ENCODE measurements around the gene GPR146. TPM values are rescaled to one million over a fixed set of nuclear protein-coding genes. Genes with fewer than 3 reads are reported as not detected.

Gene GPR146
- total RNA-seq, 1 donor from 2014 or later: 1.7 TPM

DNA sequence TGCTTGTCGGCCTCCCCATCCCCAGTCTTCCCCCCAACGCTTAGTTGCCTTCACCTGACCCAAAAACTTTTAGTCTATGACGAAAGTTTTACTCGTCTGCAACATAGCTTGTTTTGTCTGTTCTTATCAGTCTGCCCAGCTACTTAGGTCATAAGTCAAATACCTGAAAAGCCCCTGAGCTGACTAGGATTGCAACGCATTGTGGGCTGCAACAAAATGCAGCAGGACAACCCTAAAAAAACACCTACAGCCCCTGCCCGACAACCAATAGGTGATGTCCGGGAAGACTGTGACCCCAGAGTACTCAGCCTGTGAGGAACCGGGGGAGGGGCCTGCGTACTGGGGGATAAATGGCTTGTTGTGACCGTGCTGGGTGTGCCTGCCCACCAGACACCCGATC, 24.3 kb downstream of the GPR146 start:
- H3K27ac Mint-ChIP-seq (ENCODE audit: unreplicated experiment): no peak overlapping the region

DNA sequence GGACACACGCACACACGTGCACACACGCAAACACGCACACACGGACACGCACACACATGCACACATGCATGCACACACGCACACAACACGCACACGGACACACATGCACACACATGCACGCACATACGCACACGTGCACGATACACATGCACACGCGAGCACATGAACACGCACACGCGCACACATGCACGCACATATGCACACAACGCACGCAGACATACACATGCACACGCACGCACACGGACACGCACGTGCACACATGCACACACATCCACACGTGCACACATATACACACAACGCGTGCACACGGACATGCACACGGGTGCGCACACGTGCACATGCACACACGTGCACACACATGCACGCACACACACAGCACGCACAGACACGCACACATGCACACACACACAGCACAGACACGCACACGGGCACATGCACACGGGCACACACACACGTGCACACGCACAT, 26.2 kb downstream of the GPR146 start:
- no peaks in the 10 kb centered on the region for H3K36me3 ChIP-seq (ENCODE audit: insufficient read depth, low read length)
- no peak overlapping the region for H2AFZ ChIP-seq (ENCODE audit: low read depth, low read length)
- no peak overlapping the region for H3K4me3 ChIP-seq (ENCODE audit: insufficient read depth, low read depth, low read length)
- H3K27me3 Mint-ChIP-seq (ENCODE audit: low read depth, unreplicated experiment): no peaks in the 10 kb centered on the region
- H3K79me2 ChIP-seq (ENCODE audit: insufficient read depth, low read length): no peaks in the 10 kb centered on the region
- no peaks in the 10 kb centered on the region for H3K27me3 ChIP-seq (ENCODE audit: insufficient read depth, low read length)
- no peak overlapping the region for H3K27ac ChIP-seq (ENCODE audit: low read depth, low read length)
- H3K9me3 ChIP-seq (ENCODE audit: insufficient read depth, low read depth, low read length): peaks cover 2% of the 10 kb centered on the region
- H3K9me3 Mint-ChIP-seq (ENCODE audit: unreplicated experiment): peaks cover 3% of the 10 kb centered on the region
- H3K4me1 Mint-ChIP-seq (ENCODE audit: low read depth, unreplicated experiment): peaks cover 5% of the 10 kb centered on the region
- H3K4me2 ChIP-seq (ENCODE audit: low read length): no peak overlapping the region
- H3K27ac Mint-ChIP-seq (ENCODE audit: unreplicated experiment): no peak overlapping the region
- no peak overlapping the region for H3K9ac ChIP-seq (ENCODE audit: low read length)
- peaks cover 48% of the 10 kb centered on the region for H4K20me1 ChIP-seq (ENCODE audit: insufficient read depth, low read length)
- H3K36me3 Mint-ChIP-seq (ENCODE audit: low read depth, unreplicated experiment): no peaks in the 10 kb centered on the region
- TF ChIP-seq, protein P1, sequence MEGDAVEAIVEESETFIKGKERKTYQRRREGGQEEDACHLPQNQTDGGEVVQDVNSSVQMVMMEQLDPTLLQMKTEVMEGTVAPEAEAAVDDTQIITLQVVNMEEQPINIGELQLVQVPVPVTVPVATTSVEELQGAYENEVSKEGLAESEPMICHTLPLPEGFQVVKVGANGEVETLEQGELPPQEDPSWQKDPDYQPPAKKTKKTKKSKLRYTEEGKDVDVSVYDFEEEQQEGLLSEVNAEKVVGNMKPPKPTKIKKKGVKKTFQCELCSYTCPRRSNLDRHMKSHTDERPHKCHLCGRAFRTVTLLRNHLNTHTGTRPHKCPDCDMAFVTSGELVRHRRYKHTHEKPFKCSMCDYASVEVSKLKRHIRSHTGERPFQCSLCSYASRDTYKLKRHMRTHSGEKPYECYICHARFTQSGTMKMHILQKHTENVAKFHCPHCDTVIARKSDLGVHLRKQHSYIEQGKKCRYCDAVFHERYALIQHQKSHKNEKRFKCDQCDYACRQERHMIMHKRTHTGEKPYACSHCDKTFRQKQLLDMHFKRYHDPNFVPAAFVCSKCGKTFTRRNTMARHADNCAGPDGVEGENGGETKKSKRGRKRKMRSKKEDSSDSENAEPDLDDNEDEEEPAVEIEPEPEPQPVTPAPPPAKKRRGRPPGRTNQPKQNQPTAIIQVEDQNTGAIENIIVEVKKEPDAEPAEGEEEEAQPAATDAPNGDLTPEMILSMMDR (IDR thresholded peaks at IDR 0.05; ENCODE audit: insufficient read depth, low read depth, low read length): no peak
- TF ChIP-seq EZH2 (IDR thresholded peaks at IDR 0.05; ENCODE audit: insufficient read depth, low read length): no peak
- DNase-seq (ENCODE audit: low read depth) (no peak), FAIRE-seq (no peak)
- no peaks in the 10 kb centered on the region for H3K4me1 ChIP-seq (ENCODE audit: insufficient read depth, low read length)
- no peak overlapping the region for H3K4me3 Mint-ChIP-seq (ENCODE audit: unreplicated experiment)

More for the DNA sequence above, 24.3 kb downstream of the GPR146 start:
- TF ChIP-seq, protein P1 (IDR thresholded peaks at IDR 0.05; ENCODE audit: insufficient read depth, low read depth, low read length): no peak
- no peak for TF ChIP-seq EZH2 (IDR thresholded peaks at IDR 0.05; ENCODE audit: insufficient read depth, low read length)
- Histone ChIP-seq H3K27me3 (ENCODE audit: insufficient read depth, low read length) (no peaks in the 10 kb centered on the region), H4K20me1 (ENCODE audit: insufficient read depth, low read length) (peaks cover 58% of the 10 kb centered on the region), H3K4me1 (ENCODE audit: insufficient read depth, low read length) (no peaks in the 10 kb centered on the region), H2AFZ (ENCODE audit: low read depth, low read length) (no peak overlapping the region), H3K36me3 (ENCODE audit: insufficient read depth, low read length) (no peaks in the 10 kb centered on the region), H3K4me2 (ENCODE audit: low read length) (no peak overlapping the region), H3K27ac (ENCODE audit: low read depth, low read length) (no peak overlapping the region), H3K79me2 (ENCODE audit: insufficient read depth, low read length) (no peaks in the 10 kb centered on the region), H3K9me3 (ENCODE audit: insufficient read depth, low read depth, low read length) (peaks cover 2% of the 10 kb centered on the region), H3K4me3 (ENCODE audit: insufficient read depth, low read depth, low read length) (no peak overlapping the region), H3K9ac (ENCODE audit: low read length) (no peak overlapping the region)
- H3K36me3 Mint-ChIP-seq (ENCODE audit: low read depth, unreplicated experiment): no peaks in the 10 kb centered on the region
- FAIRE-seq (no peak), DNase-seq (ENCODE audit: low read depth) (no peak)
- H3K4me1 Mint-ChIP-seq (ENCODE audit: low read depth, unreplicated experiment): peaks cover 5% of the 10 kb centered on the region
- H3K27me3 Mint-ChIP-seq (ENCODE audit: low read depth, unreplicated experiment): no peaks in the 10 kb centered on the region
- H3K9me3 Mint-ChIP-seq (ENCODE audit: unreplicated experiment): peaks cover 3% of the 10 kb centered on the region
- no peak overlapping the region for H3K4me3 Mint-ChIP-seq (ENCODE audit: unreplicated experiment)

- Histone ChIP-seq H3K79me2 (ENCODE audit: insufficient read depth, low read length) (no peaks in the 10 kb centered on the region), H3K36me3 (ENCODE audit: insufficient read depth, low read length) (no peaks in the 10 kb centered on the region), H3K9me3 (ENCODE audit: insufficient read depth, low read depth, low read length) (peaks cover 2% of the 10 kb centered on the region), H2AFZ (ENCODE audit: low read depth, low read length) (no peak overlapping the region), H3K4me1 (ENCODE audit: insufficient read depth, low read length) (peaks cover 7% of the 10 kb centered on the region), H3K27ac (ENCODE audit: low read depth, low read length) (no peak overlapping the region), H4K20me1 (ENCODE audit: insufficient read depth, low read length) (peaks cover 50% of the 10 kb centered on the region), H3K4me2 (ENCODE audit: low read length) (no peak overlapping the region), H3K9ac (ENCODE audit: low read length) (no peak overlapping the region), H3K27me3 (ENCODE audit: insufficient read depth, low read length) (no peaks in the 10 kb centered on the region), H3K4me3 (ENCODE audit: insufficient read depth, low read depth, low read length) (no peak overlapping the region)
- DNase-seq (ENCODE audit: low read depth) (no peak), FAIRE-seq (no peak)
- Mint-ChIP-seq H3K4me1 (ENCODE audit: low read depth, unreplicated experiment) (peaks cover 5% of the 10 kb centered on the region), H3K27ac (ENCODE audit: unreplicated experiment) (no peak overlapping the region), H3K27me3 (ENCODE audit: low read depth, unreplicated experiment) (no peaks in the 10 kb centered on the region), H3K4me3 (ENCODE audit: unreplicated experiment) (no peak overlapping the region), H3K9me3 (ENCODE audit: unreplicated experiment) (peaks cover 3% of the 10 kb centered on the region), H3K36me3 (ENCODE audit: low read depth, unreplicated experiment) (no peaks in the 10 kb centered on the region)
- no peak for TF ChIP-seq EZH2 (IDR thresholded peaks at IDR 0.05; ENCODE audit: insufficient read depth, low read length)
- TF ChIP-seq, protein P1 (IDR thresholded peaks at IDR 0.05; ENCODE audit: insufficient read depth, low read depth, low read length): no peak
Measured at GRCh38 chr7:1071731-1072254, 27.4 kb downstream of the GPR146 start.

All from astrocyte (in vitro differentiated cells and primary cell).